GM12878 (cell line): ENCODE data around the gene DUSP15. TPM values are rescaled to one million over a fixed set of nuclear protein-coding genes. Genes with fewer than 3 reads are reported as not detected.

Source experiments
- ATAC-seq: fragments of 200-7000 bp; cut with Tn5 transposase; 3 replicates; pipeline ENCODE4 v1.9.1; 2020; ENCODE audit warnings: mild to moderate bottlenecking, moderate library complexity
- BruUV-seq: library from RNA; stranded (reverse); fragments of 400-500 nt; replicated peaks from 2 replicates; lab custom pipeline; 2021; lab: Mats Ljungman, UMichigan
- CTCF ChIA-PET: fragments of 300-600 bp; sonication (Branson Sonifier 250); formaldehyde crosslinking; extraction: SDS; loops from one replicate; lab custom pipeline; 2021; ENCODE audit warnings: inconsistent platforms; lab: Yijun Ruan, JAX
- POLR2A ChIA-PET: fragments of 350-600 bp; formaldehyde crosslinking; extraction: SDS; loops from one replicate; lab custom pipeline; 2021; ENCODE audit warnings: inconsistent platforms; lab: Charles Lee
- RAD21 ChIA-PET: fragments of 300-600 bp; sonication (Branson Sonifier 250); formaldehyde crosslinking; loops from one replicate; lab custom pipeline; 2023; ENCODE audit warnings: antibody characterized with exemption; ENCODE audit not compliant: unreplicated experiment; lab: Charles Lee
- SMC1A ChIA-PET: fragments of 300-600 bp; sonication (Branson Sonifier 250); formaldehyde crosslinking; loops from one replicate; lab custom pipeline; 2023; ENCODE audit not compliant: unreplicated experiment, uncharacterized antibody; lab: Charles Lee
- DNase-seq: peaks from one replicate; pipeline ENCODE4 v3.0.0-alpha.2; 2011; ENCODE audit warnings: low read depth, low spot score
- FAIRE-seq: peaks from 3 replicates; lab custom pipeline; 2011; peaks lifted over from hg19 to GRCh38; lab: Jason Lieb, UNC
- H2AFZ ChIP-seq: 2 replicates; pipeline ENCODE4 v1.6.0; 2011; ENCODE audit warnings: low read depth, low read length, control low read depth; ENCODE audit not compliant: control insufficient read depth
- H3K27ac ChIP-seq: 2 replicates; pipeline ENCODE4 v1.5.1; 2011; ENCODE audit warnings: control low read depth; ENCODE audit not compliant: control insufficient read depth, insufficient read depth
- H3K27me3 ChIP-seq, 2 experiments: replicated peaks in 1 of 2; 2 replicates each; pipeline versions ENCODE4 v1.6.0 to v1.6.1; 2011; ENCODE audit warnings: low read length in 1 of 2; ENCODE audit not compliant: control insufficient read depth in 2 of 2, insufficient read depth in 2 of 2
- H3K36me3 ChIP-seq, 2 experiments: 2 replicates each; pipeline ENCODE4 v1.5.1; 2011; ENCODE audit warnings: low read length in 1 of 2; ENCODE audit not compliant: control insufficient read depth in 2 of 2, insufficient read depth in 2 of 2
- H3K4me1 ChIP-seq: 2 replicates; pipeline ENCODE4 v1.6.1; 2011; ENCODE audit warnings: mild to moderate bottlenecking, low read length, moderate library complexity, mixed read lengths; ENCODE audit not compliant: control insufficient read depth, insufficient read depth
- H3K4me2 ChIP-seq: 2 replicates; pipeline ENCODE4 v1.6.0; 2011; ENCODE audit warnings: control low read depth; ENCODE audit not compliant: control insufficient read depth, insufficient read depth
- H3K4me3 ChIP-seq: fragments of 200-600 bp; sonication (generic); 2 replicates; pipeline ENCODE4 v1.5.1; 2016
- H3K79me2 ChIP-seq: 2 replicates; pipeline ENCODE4 v1.6.0; 2011; ENCODE audit warnings: low read length; ENCODE audit not compliant: control insufficient read depth, insufficient read depth
- H3K9ac ChIP-seq: 2 replicates; pipeline ENCODE4 v1.8.0; 2011; ENCODE audit warnings: low read length, control low read depth, mixed read lengths; ENCODE audit not compliant: control insufficient read depth, insufficient read depth
- H3K9me3 ChIP-seq: replicated peaks from 3 replicates; pipeline ENCODE4 v1.5.1; 2011; ENCODE audit warnings: mild to moderate bottlenecking, low read length; ENCODE audit not compliant: control insufficient read depth, insufficient read depth
- H4K20me1 ChIP-seq: 2 replicates; pipeline ENCODE4 v1.6.0; 2011; ENCODE audit not compliant: control insufficient read depth, insufficient read depth
- BCL11A ChIP-seq: IDR thresholded peaks from 2 replicates; pipeline ENCODE4 v1.6.1; 2011; ENCODE audit warnings: low read depth, low read length
- CBX5 ChIP-seq: sonication (generic); IDR thresholded peaks from 2 replicates; pipeline ENCODE4 v1.6.1; 2016; ENCODE audit warnings: low read depth, moderate library complexity, mild to moderate bottlenecking, inconsistent platforms
- CHD2 ChIP-seq: IDR thresholded peaks from 2 replicates; pipeline ENCODE4 v1.6.1; 2011; ENCODE audit warnings: low read depth, low read length, improper control_type of control experiment, borderline replicate concordance
- ETV6 ChIP-seq, 2 experiments: fragments of 450-650 bp in 1 of 2; IDR thresholded peaks in 1 of 2; conservative IDR thresholded peaks in 1 of 2; 2 replicates each; pipeline ENCODE4 v1.6.1; 2014; ENCODE audit warnings: antibody characterized with exemption in 1 of 2, borderline replicate concordance in 1 of 2, low read depth in 1 of 2, mild to moderate bottlenecking in 1 of 2, moderate library complexity in 1 of 2
- MEF2B ChIP-seq: fragments of 450-650 bp; IDR thresholded peaks from 2 replicates; pipeline ENCODE4 v1.6.1; 2018; ENCODE audit warnings: mild to moderate bottlenecking, moderate library complexity; ENCODE audit not compliant: partially characterized antibody, poor library complexity, severe bottlenecking
- MYB ChIP-seq: fragments of 150-350 bp; IDR thresholded peaks from 2 replicates; pipeline ENCODE4 v1.6.1; 2014; ENCODE audit warnings: mild to moderate bottlenecking, low read depth, low read length, borderline replicate concordance
- MYC ChIP-seq: IDR thresholded peaks from 2 replicates; pipeline ENCODE4 v1.6.1; 2011; ENCODE audit warnings: mild to moderate bottlenecking, low read length, moderate library complexity, inconsistent platforms; ENCODE audit not compliant: insufficient read depth, insufficient replicate concordance, insufficient read length, severe bottlenecking
- NFXL1 ChIP-seq: fragments of 450-650 bp; IDR thresholded peaks from 2 replicates; pipeline ENCODE4 v1.6.1; 2017; ENCODE audit warnings: antibody characterized with exemption, mild to moderate bottlenecking, borderline replicate concordance
- RELB ChIP-seq: fragments of 450-650 bp; IDR thresholded peaks from 2 replicates; pipeline ENCODE4 v1.6.1; 2017; ENCODE audit warnings: low read depth, mild to moderate bottlenecking, moderate library complexity
- SREBF1 ChIP-seq: IDR thresholded peaks from 2 replicates; pipeline ENCODE4 v1.6.1; 2012; ENCODE audit warnings: mild to moderate bottlenecking, low read length
- WRNIP1 ChIP-seq: IDR thresholded peaks from 2 replicates; pipeline ENCODE4 v1.6.1; 2011; ENCODE audit warnings: low read depth, low read length, improper control_type of control experiment, borderline replicate concordance
- ZZZ3 ChIP-seq: IDR thresholded peaks from 2 replicates; pipeline ENCODE4 v1.6.1; 2011; ENCODE audit warnings: low read depth; ENCODE audit not compliant: control insufficient read depth, insufficient read length
- WGBS: methylation state at CpG from one replicate; pipeline ENCODE4 v1.1.6; 2016; ENCODE audit warnings: low lambda C conversion rate; ENCODE audit not compliant: insufficient replicate concordance, insufficient coverage; ENCODE audit errors: missing lambda C conversion rate; 5-methylcytosine and 5-hydroxymethylcytosine counted together
- in situ Hi-C: fragments of 300-500 bp; cut with MboI; formaldehyde crosslinking; loops from 9 replicates; pipeline ENCODE4 v1.14.3; 2018; ENCODE audit warnings: mixed read lengths
- intact Hi-C: fragments of 100-400 bp; cut with micrococcal nuclease; formaldehyde crosslinking; loops from one replicate; pipeline ENCODE4 v1.14.2; 2022; ENCODE audit not compliant: unreplicated experiment
- polyA plus RNA-seq, 11 experiments: library from polyadenylated mRNA; depleted of rRNA in 4 of 11; unstranded in 6 of 11; stranded (reverse) in 5 of 11; fragments of >200 nt; fragmentation: Nextera tagmentation in 4 of 11; fragmentation: Illumina TruSeq in 1 of 11; extraction: Ambion mirVana in 4 of 11; extraction: Trizol in 1 of 11; gene quantifications; 1 replicate in 1 of 11; 2 replicates in 10 of 11; pipeline versions ENCODE4 v1.2.1 to v1.2.3, GENCODE V29; 2011 to 2016; ENCODE audit warnings: inconsistent platforms in 2 of 11, missing spikeins in 2 of 11, low read depth in 1 of 11
- total RNA-seq, 4 experiments: library from RNA; depleted of rRNA in 3 of 4; stranded (reverse); fragments of >200 nt in 3 of 4; fragmentation: Illumina TruSeq in 1 of 4; extraction: Trizol in 1 of 4; gene quantifications; 2 replicates each; pipeline versions ENCODE4 v1.2.1 to v1.2.3, GENCODE V29; 2013 to 2021
- TF ChIP-seq, protein P1 (sequence below): IDR thresholded peaks from 2 replicates; pipeline ENCODE4 v1.6.1; 2012; ENCODE audit warnings: low read depth, low read length, improper control_type of control experiment

The DUSP15 gene
- total and polyA plus RNA-seq, 10 of the 15 experiments (the other 5 are each of a cell fraction or from before 2014, with no cell fraction given) = 0.06 to 2.5 (median 0.67) TPM; not detected in 1

- FAIRE-seq (no peak), DNase-seq (no peak), ATAC-seq (no peak)
- intact Hi-C loops = no loop called here
- no peak overlapping the region for H3K27ac ChIP-seq
- no peak overlapping the region for H3K4me2 ChIP-seq
- CTCF ChIA-PET = interaction anchor here (0.6 to 8.8 kb wide), 14 partner anchors 9 to 830 kb away, joined by 3 to 109 read pairs (median 9); partner anchors contain the start of genes FOXS1 and PDRG1
- no TSS peak for BruUV-seq
- in situ Hi-C loops = loop anchor here (10.0 kb wide), 1 partner anchor 831 kb away; no protein-coding TSS in a partner anchor
- POLR2A ChIA-PET = interaction anchor here (1.0 kb wide), 1 partner anchor 10 kb away, joined by 3 read pairs; no protein-coding TSS in a partner anchor
- RAD21 ChIA-PET = interaction anchor here (0.6 to 4.1 kb wide), 5 partner anchors 22 to 189 kb away, joined by 3 to 25 read pairs (median 3); partner anchors contain the start of gene PDRG1
- H3K9ac ChIP-seq = no peak overlapping the region
- 48% methylated on average over 4 of the region's 4 CpGs for WGBS
- no peaks in the 10 kb centered on the region for H3K4me1 ChIP-seq
- no peaks in the 10 kb centered on the region for H3K27me3 ChIP-seq
- no peaks in the 10 kb centered on the region for H3K36me3 ChIP-seq
- SMC1A ChIA-PET = interaction anchor here (1.1 to 2.6 kb wide), 4 partner anchors 13 to 128 kb away, joined by 3 to 17 read pairs (median 4); partner anchors contain the start of gene PDRG1
- H4K20me1 ChIP-seq = no peaks in the 10 kb centered on the region
- no peaks in the 10 kb centered on the region for H3K79me2 ChIP-seq
- TF ChIP-seq ZZZ3 (no peak), BCL11A (no peak), WRNIP1 (no peak), NFXL1 (no peak), MEF2B (no peak), CBX5 (no peak), MYB (no peak), MYC (no peak), SREBF1 (no peak), RELB (no peak), ETV6 (conservative IDR thresholded peaks at IDR 0.05 in 1 of 2, IDR thresholded peaks at IDR 0.05 in 1 of 2; ENCODE audit: borderline replicate concordance in 1 of 2, low read depth in 1 of 2) (no peak), CHD2 (no peak)
- TF ChIP-seq, protein P1, sequence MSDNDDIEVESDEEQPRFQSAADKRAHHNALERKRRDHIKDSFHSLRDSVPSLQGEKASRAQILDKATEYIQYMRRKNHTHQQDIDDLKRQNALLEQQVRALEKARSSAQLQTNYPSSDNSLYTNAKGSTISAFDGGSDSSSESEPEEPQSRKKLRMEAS = no peak
- H3K4me3 ChIP-seq = no peak overlapping the region
- no peak overlapping the region for H2AFZ ChIP-seq
- no peaks in the 10 kb centered on the region for H3K9me3 ChIP-seq
Measured at GRCh38 chr20:31824125-31824485, 46.2 kb downstream of the DUSP15 start.
